ENCODE measurements around the gene SEC14L1. TPM values are rescaled to one million over a fixed set of nuclear protein-coding genes. Genes with fewer than 3 reads are reported as not detected.
"Not testable (repeated sequence)": the region's sequence is repeated elsewhere in the genome, so short reads cannot be mapped to it uniquely, and the experiment has no call there.

Gene SEC14L1
- total RNA-seq, 1 donor from 2014 or later, result 146 TPM

- intact Hi-C loops (cut with DNase I), result no loop called here
- no peak for TF ChIP-seq CTCF (IDR thresholded peaks at IDR 0.05)
- peaks cover 80% of the 10 kb centered on the region for H3K4me1 ChIP-seq
- H3K27me3 ChIP-seq (ENCODE audit: low read depth), result no peaks in the 10 kb centered on the region
- DNase-seq, result no peak
- H3K27ac ChIP-seq, result peak overlapping the region; percentile 88
- H3K9me3 ChIP-seq, result no peaks in the 10 kb centered on the region
- peak overlapping the region; percentile 13 for H3K4me3 ChIP-seq
- no peak for ATAC-seq
- H3K36me3 ChIP-seq, result peaks cover 66% of the 10 kb centered on the region
These were observed 7.5 kb downstream of the SEC14L1 start for GRCh38 chr17:77148077-77148939.

- intact Hi-C loops (cut with DNase I), result no loop called here
- no peak for ATAC-seq
- DNase-seq, result no peak
- no peak for TF ChIP-seq CTCF (IDR thresholded peaks at IDR 0.05)
- peaks cover 86% of the 10 kb centered on the region for H3K4me1 ChIP-seq
- no peaks in the 10 kb centered on the region for H3K27me3 ChIP-seq (ENCODE audit: low read depth)
- peak overlapping the region; percentile 88 for H3K27ac ChIP-seq
- peaks cover 59% of the 10 kb centered on the region for H3K36me3 ChIP-seq
- peak overlapping the region; percentile 13 for H3K4me3 ChIP-seq
- H3K9me3 ChIP-seq, result no peaks in the 10 kb centered on the region
These were observed 8.3 kb downstream of the SEC14L1 start for GRCh38 chr17:77148940-77149510.

- H3K27ac ChIP-seq, result peak overlapping the region; percentile 88
These were observed 9.4 kb downstream of the SEC14L1 start for GRCh38 chr17:77150196-77150595.

GRCh38 chr17:77151186-77151585 lies 10.4 kb downstream of the SEC14L1 start:
- intact Hi-C loops (cut with DNase I), result no loop called here
- Histone ChIP-seq H3K36me3 (peaks cover 60% of the 10 kb centered on the region), H3K27me3 (ENCODE audit: low read depth) (no peaks in the 10 kb centered on the region), H3K4me3 (no peak overlapping the region), H3K4me1 (peaks cover 94% of the 10 kb centered on the region), H3K27ac (peak overlapping the region; percentile 44), H3K9me3 (no peaks in the 10 kb centered on the region)
- DNase-seq (no peak), ATAC-seq (no peak)
- TF ChIP-seq CTCF (IDR thresholded peaks at IDR 0.05), result no peak

More at GRCh38 chr17:77150196-77150595, 9.4 kb downstream of the SEC14L1 start:
- DNase-seq, result no peak
- Histone ChIP-seq H3K9me3 (no peaks in the 10 kb centered on the region), H3K4me3 (peak overlapping the region; percentile 6), H3K27me3 (ENCODE audit: low read depth) (no peaks in the 10 kb centered on the region), H3K4me1 (peaks cover 94% of the 10 kb centered on the region), H3K36me3 (peaks cover 51% of the 10 kb centered on the region)
- no peak for ATAC-seq
- intact Hi-C loops (cut with DNase I), result no loop called here
- TF ChIP-seq CTCF (IDR thresholded peaks at IDR 0.05), result no peak

GRCh38 chr17:77152056-77152455 lies 11.3 kb downstream of the SEC14L1 start:
- ATAC-seq; H3K9me3 ChIP-seq; H3K27me3 ChIP-seq (ENCODE audit: low read depth); H3K4me3 ChIP-seq; intact Hi-C loops (cut with DNase I); DNase-seq: not testable (repeated sequence)
- peaks cover 88% of the 10 kb centered on the region for H3K4me1 ChIP-seq
- H3K36me3 ChIP-seq, result peaks cover 60% of the 10 kb centered on the region
- H3K27ac ChIP-seq, result peak overlapping the region; percentile 44

GRCh38 chr17:77153472-77153871 lies 12.7 kb downstream of the SEC14L1 start:
- DNase-seq (no peak), ATAC-seq (no peak)
- Histone ChIP-seq H3K36me3 (peaks cover 48% of the 10 kb centered on the region), H3K4me1 (peaks cover 85% of the 10 kb centered on the region), H3K27me3 (ENCODE audit: low read depth) (no peaks in the 10 kb centered on the region), H3K4me3 (no peak overlapping the region), H3K9me3 (no peaks in the 10 kb centered on the region), H3K27ac (peak overlapping the region; percentile 15)
- no peak for TF ChIP-seq CTCF (IDR thresholded peaks at IDR 0.05)
- intact Hi-C loops (cut with DNase I), result no loop called here
